Measurements from ENCODE around the gene LAMTOR3. TPM values are rescaled to one million over a fixed set of nuclear protein-coding genes. Genes with fewer than 3 reads are reported as not detected.

Gene LAMTOR3
- total RNA-seq, 1 experiment from 2014 or later, result 30.6 TPM

GRCh38 chr4:99879458-99879857, 14.8 kb downstream of the LAMTOR3 start:
- H2AFZ ChIP-seq (ENCODE audit: low read length), result no peak overlapping the region
- H2BK12ac ChIP-seq (ENCODE audit: insufficient read length, low read depth, low read length), result no peak overlapping the region
- H3K79me2 ChIP-seq (ENCODE audit: insufficient read depth, low read length), result no peaks in the 10 kb centered on the region
- no peaks in the 10 kb centered on the region for H3K27me3 ChIP-seq (ENCODE audit: insufficient read depth, low read length)
- no peaks in the 10 kb centered on the region for H3K79me1 ChIP-seq (ENCODE audit: insufficient read depth, low read depth, low read length, poor library complexity, severe bottlenecking)
- no peaks in the 10 kb centered on the region for H3K4me1 Mint-ChIP-seq
- H3K14ac ChIP-seq (ENCODE audit: insufficient read depth, low read length), result no peak overlapping the region
- DNase-seq, result no peak
- H2BK5ac ChIP-seq (ENCODE audit: insufficient read length, low read length), result no peak overlapping the region
- no peak overlapping the region for H3K27ac ChIP-seq (ENCODE audit: insufficient read length, low read depth, low read length)
- H3K9me3 Mint-ChIP-seq, result no peaks in the 10 kb centered on the region
- no peaks in the 10 kb centered on the region for H3K4me1 ChIP-seq (ENCODE audit: insufficient read depth, low read length)
- H3K18ac ChIP-seq (ENCODE audit: insufficient read length, low read depth, low read length), result no peak overlapping the region
- no peak overlapping the region for H3K27ac Mint-ChIP-seq
- H3K36me3 Mint-ChIP-seq (ENCODE audit: insufficient read depth in 1 of 3, low read depth in 3 of 3), result peaks cover 3 to 18% (median 15%) of the 10 kb centered on the region in 3 experiments; a peak in 5 of 7 replicates
- WGBS (ENCODE audit: extremely low coverage, insufficient read length, low lambda C conversion rate), result no CpG with 5 or more reads among the region's 3 CpGs
- no peaks in the 10 kb centered on the region for H3K23me2 ChIP-seq (ENCODE audit: insufficient read length, low read depth, low read length, poor library complexity, severe bottlenecking)
- H4K20me1 ChIP-seq (ENCODE audit: control insufficient read depth, insufficient read depth, insufficient read length), result no peaks in the 10 kb centered on the region
- no peak overlapping the region for H3K4me3 Mint-ChIP-seq
- no peak overlapping the region for H3K9ac ChIP-seq (ENCODE audit: extremely low read depth, insufficient read length, low read length)
- H3K4me2 ChIP-seq (ENCODE audit: insufficient read depth, insufficient read length, low read length), result no peak overlapping the region
- no peak overlapping the region for H3K4ac ChIP-seq (ENCODE audit: low read depth, low read length)
- H2AK5ac ChIP-seq (ENCODE audit: insufficient read length, low read length), result no peak overlapping the region
- no peaks in the 10 kb centered on the region for H3K9me3 ChIP-seq (ENCODE audit: control insufficient read depth, low read depth, low read length)
- TF ChIP-seq CTCF (conservative IDR thresholded peaks at IDR 0.05), result no peak
- H2BK120ac ChIP-seq (ENCODE audit: low read depth, low read length, poor library complexity, severe bottlenecking), result no peak overlapping the region
- H4K91ac ChIP-seq (ENCODE audit: insufficient read length, low read depth, low read length), result no peak overlapping the region
- H2BK20ac ChIP-seq (ENCODE audit: low read depth, low read length, poor library complexity, severe bottlenecking), result no peak overlapping the region
- H3K56ac ChIP-seq (ENCODE audit: insufficient read length, low read depth, low read length), result no peak overlapping the region
- H3K27me3 Mint-ChIP-seq (ENCODE audit: low read depth), result no peaks in the 10 kb centered on the region; the same call in 1 of the 2 replicates
- no peak overlapping the region for H4K8ac ChIP-seq (replicated peaks; ENCODE audit: insufficient read length, low read depth, low read length)
- H3K23ac ChIP-seq (ENCODE audit: insufficient read length, low read depth, low read length), result no peak overlapping the region
- no peak overlapping the region for H4K5ac ChIP-seq (ENCODE audit: insufficient read length, low read depth, low read length)
- H3T11ph ChIP-seq (ENCODE audit: low read length), result no peak overlapping the region
- H2BK15ac ChIP-seq (ENCODE audit: low read depth, low read length), result no peak overlapping the region

Data from H9 (cell line).